Mesendoderm (in vitro differentiated cells): Measurements from ENCODE around the gene ITPR3.

Experiments
- DNase-seq: peaks from one replicate; pipeline ENCODE4 v3.0.0; 2013
- H2AK5ac ChIP-seq: 2 replicates; pipeline ENCODE4 v1.6.1; 2013; ENCODE audit warnings: low read length, inconsistent platforms
- H2BK120ac ChIP-seq: 2 replicates; pipeline ENCODE4 v1.6.1; 2013; ENCODE audit warnings: low read depth, mild to moderate bottlenecking, low read length, moderate library complexity, mixed read lengths
- H2BK15ac ChIP-seq: replicated peaks from 2 replicates; pipeline ENCODE4 v1.6.1; 2013; ENCODE audit warnings: low read depth, mild to moderate bottlenecking, moderate library complexity
- H2BK5ac ChIP-seq: 2 replicates; pipeline ENCODE4 v1.6.1; 2013; ENCODE audit warnings: low read length, inconsistent platforms
- H3K18ac ChIP-seq: 2 replicates; pipeline ENCODE4 v1.6.1; 2013; ENCODE audit warnings: mild to moderate bottlenecking, low read length, mixed read lengths
- H3K23ac ChIP-seq: one replicate; pipeline ENCODE4 v1.6.1; 2013; ENCODE audit warnings: low read length
- H3K27ac ChIP-seq: 2 replicates; pipeline ENCODE4 v1.5.1; 2013; ENCODE audit warnings: low read depth, mild to moderate bottlenecking, inconsistent platforms, low read length, moderate library complexity
- H3K27me3 ChIP-seq: 2 replicates; pipeline ENCODE4 v1.6.1; 2013; ENCODE audit warnings: low read length, control low read depth, mild to moderate bottlenecking, inconsistent platforms; ENCODE audit not compliant: insufficient read depth, poor library complexity
- H3K36me3 ChIP-seq: 2 replicates; pipeline ENCODE4 v1.6.1; 2013; ENCODE audit warnings: low read length, inconsistent platforms; ENCODE audit not compliant: control insufficient read depth, insufficient read depth
- H3K4ac ChIP-seq: one replicate; pipeline ENCODE4 v1.6.1; 2013; ENCODE audit warnings: low read depth, mild to moderate bottlenecking, low read length, moderate library complexity
- H3K4me1 ChIP-seq: 2 replicates; pipeline ENCODE4 v1.6.1; 2013; ENCODE audit warnings: low read depth, low read length, inconsistent platforms; ENCODE audit not compliant: control insufficient read depth
- H3K4me2 ChIP-seq: 2 replicates; pipeline ENCODE4 v1.6.1; 2013; ENCODE audit warnings: low read length
- H3K4me3 ChIP-seq: 2 replicates; pipeline ENCODE4 v1.5.1; 2013; ENCODE audit warnings: mild to moderate bottlenecking, low read length
- H3K56ac ChIP-seq: one replicate; pipeline ENCODE4 v1.6.1; 2013; ENCODE audit warnings: low read length
- H3K79me1 ChIP-seq: 2 replicates; pipeline ENCODE4 v1.6.1; 2013; ENCODE audit warnings: low read length, inconsistent platforms
- H3K79me2 ChIP-seq: 2 replicates; pipeline ENCODE4 v1.6.1; 2013; ENCODE audit warnings: mild to moderate bottlenecking, low read length; ENCODE audit not compliant: control insufficient read depth, insufficient read depth
- H3K9ac ChIP-seq: 2 replicates; pipeline ENCODE4 v1.6.1; 2013; ENCODE audit warnings: low read length, inconsistent platforms
- H4K5ac ChIP-seq: one replicate; pipeline ENCODE4 v1.6.1; 2013; ENCODE audit warnings: low read length
- H4K8ac ChIP-seq: one replicate; pipeline ENCODE4 v1.6.1; 2013; ENCODE audit warnings: low read depth, mild to moderate bottlenecking, control low read depth, low read length, moderate library complexity
- WGBS: extraction: QIAGEN DNeasy Blood & Tissue Kit; methylation state at CpG from one replicate; pipeline ENCODE4 v1.1.7; 2013; ENCODE audit warnings: low lambda C conversion rate, missing lambda C conversion rate; ENCODE audit not compliant: insufficient coverage; ENCODE audit errors: extremely low coverage; 5-methylcytosine and 5-hydroxymethylcytosine counted together

The ITPR3 gene

GRCh38 chr6:33636655-33637054 is 15.5 kb downstream of the ITPR3 start:
- Histone ChIP-seq H3K27ac (no peak overlapping the region), H3K27me3 (no peaks in the 10 kb centered on the region), H3K23ac (no peak overlapping the region), H4K8ac (no peak overlapping the region), H4K5ac (no peak overlapping the region), H3K4me1 (peaks cover 9% of the 10 kb centered on the region), H3K4ac (no peak overlapping the region), H3K79me2 (peaks cover 2% of the 10 kb centered on the region), H2BK5ac (no peak overlapping the region), H3K36me3 (no peaks in the 10 kb centered on the region), H2BK15ac (no peak overlapping the region), H2AK5ac (no peak overlapping the region), H3K18ac (no peak overlapping the region), H3K9ac (no peak overlapping the region), H3K4me2 (no peak overlapping the region), H3K56ac (peak overlapping the region; percentile 7), H3K4me3 (no peak overlapping the region), H3K79me1 (peaks cover 6% of the 10 kb centered on the region), H2BK120ac (no peak overlapping the region)
- WGBS: no CpG with 5 or more reads among the region's 11 CpGs
- no peak for DNase-seq

GRCh38 chr6:33638556-33638955 is 17.4 kb downstream of the ITPR3 start:
- H3K79me1 ChIP-seq: peaks cover 4% of the 10 kb centered on the region
- no peak overlapping the region for H3K4me3 ChIP-seq
- H3K36me3 ChIP-seq: no peaks in the 10 kb centered on the region
- no peak overlapping the region for H3K4ac ChIP-seq
- no peak overlapping the region for H2BK15ac ChIP-seq
- peaks cover 6% of the 10 kb centered on the region for H3K4me1 ChIP-seq
- no peaks in the 10 kb centered on the region for H3K27me3 ChIP-seq
- no peak overlapping the region for H4K8ac ChIP-seq
- no peak overlapping the region for H2AK5ac ChIP-seq
- H2BK5ac ChIP-seq: no peak overlapping the region
- H3K9ac ChIP-seq: no peak overlapping the region
- DNase-seq: no peak
- no peak overlapping the region for H3K27ac ChIP-seq
- H4K5ac ChIP-seq: no peak overlapping the region
- peaks cover 2% of the 10 kb centered on the region for H3K79me2 ChIP-seq
- no peak overlapping the region for H3K18ac ChIP-seq
- no peak overlapping the region for H3K56ac ChIP-seq
- no CpG with 5 or more reads among the region's 3 CpGs for WGBS
- H2BK120ac ChIP-seq: no peak overlapping the region
- H3K23ac ChIP-seq: no peak overlapping the region
- no peak overlapping the region for H3K4me2 ChIP-seq

GRCh38 chr6:33639559-33639958 is 18.4 kb downstream of the ITPR3 start:
- no CpG with 5 or more reads among the region's 1 CpG for WGBS
- H4K5ac ChIP-seq: no peak overlapping the region
- H2AK5ac ChIP-seq: no peak overlapping the region
- H3K56ac ChIP-seq: no peak overlapping the region
- peaks cover 2% of the 10 kb centered on the region for H3K79me2 ChIP-seq
- H3K4me1 ChIP-seq: no peaks in the 10 kb centered on the region
- H2BK120ac ChIP-seq: no peak overlapping the region
- DNase-seq: no peak
- no peak overlapping the region for H3K4me2 ChIP-seq
- H2BK15ac ChIP-seq: no peak overlapping the region
- H3K9ac ChIP-seq: no peak overlapping the region
- no peaks in the 10 kb centered on the region for H3K27me3 ChIP-seq
- no peaks in the 10 kb centered on the region for H3K36me3 ChIP-seq
- no peak overlapping the region for H3K23ac ChIP-seq
- no peaks in the 10 kb centered on the region for H3K79me1 ChIP-seq
- no peak overlapping the region for H3K18ac ChIP-seq
- H3K27ac ChIP-seq: no peak overlapping the region
- H2BK5ac ChIP-seq: no peak overlapping the region
- no peak overlapping the region for H3K4ac ChIP-seq
- no peak overlapping the region for H4K8ac ChIP-seq
- H3K4me3 ChIP-seq: no peak overlapping the region

GRCh38 chr6:33640361-33640760 is 19.2 kb downstream of the ITPR3 start:
- H3K27me3 ChIP-seq: no peaks in the 10 kb centered on the region
- H3K36me3 ChIP-seq: no peaks in the 10 kb centered on the region
- H4K5ac ChIP-seq: no peak overlapping the region
- no peak overlapping the region for H3K27ac ChIP-seq
- no peak for DNase-seq
- H3K9ac ChIP-seq: no peak overlapping the region
- H3K23ac ChIP-seq: no peak overlapping the region
- H3K4me1 ChIP-seq: no peaks in the 10 kb centered on the region
- H4K8ac ChIP-seq: no peak overlapping the region
- no peak overlapping the region for H2BK5ac ChIP-seq
- H3K4me2 ChIP-seq: no peak overlapping the region
- H3K79me2 ChIP-seq: peaks cover 2% of the 10 kb centered on the region
- no peak overlapping the region for H2AK5ac ChIP-seq
- H3K18ac ChIP-seq: no peak overlapping the region
- H2BK120ac ChIP-seq: no peak overlapping the region
- no peaks in the 10 kb centered on the region for H3K79me1 ChIP-seq
- no peak overlapping the region for H3K56ac ChIP-seq
- no peak overlapping the region for H3K4ac ChIP-seq
- WGBS: no CpG with 5 or more reads among the region's 13 CpGs
- H3K4me3 ChIP-seq: no peak overlapping the region
- no peak overlapping the region for H2BK15ac ChIP-seq

- peaks cover 2% of the 10 kb centered on the region for H3K79me2 ChIP-seq
- H3K4me2 ChIP-seq: no peak overlapping the region
- no peaks in the 10 kb centered on the region for H3K4me1 ChIP-seq
- no peaks in the 10 kb centered on the region for H3K79me1 ChIP-seq
- H3K4ac ChIP-seq: no peak overlapping the region
- WGBS: no CpG with 5 or more reads among the region's 15 CpGs
- no peak overlapping the region for H3K56ac ChIP-seq
- no peaks in the 10 kb centered on the region for H3K36me3 ChIP-seq
- DNase-seq: no peak
- H3K27me3 ChIP-seq: no peaks in the 10 kb centered on the region
- no peak overlapping the region for H3K9ac ChIP-seq
- H3K27ac ChIP-seq: no peak overlapping the region
- no peak overlapping the region for H3K23ac ChIP-seq
- H2BK15ac ChIP-seq: no peak overlapping the region
- no peak overlapping the region for H4K5ac ChIP-seq
- no peak overlapping the region for H3K18ac ChIP-seq
- H2BK5ac ChIP-seq: no peak overlapping the region
- H4K8ac ChIP-seq: no peak overlapping the region
- H2AK5ac ChIP-seq: no peak overlapping the region
- H3K4me3 ChIP-seq: no peak overlapping the region
- no peak overlapping the region for H2BK120ac ChIP-seq
Observed at GRCh38 chr6:33641144-33641543, 20.0 kb downstream of the ITPR3 start.

GRCh38 chr6:33641602-33642001 is 20.5 kb downstream of the ITPR3 start:
- H3K18ac ChIP-seq: no peak overlapping the region
- no peak overlapping the region for H3K4ac ChIP-seq
- H3K4me1 ChIP-seq: no peaks in the 10 kb centered on the region
- H4K5ac ChIP-seq: no peak overlapping the region
- H3K27ac ChIP-seq: no peak overlapping the region
- no peak for DNase-seq
- no peaks in the 10 kb centered on the region for H3K36me3 ChIP-seq
- no CpG with 5 or more reads among the region's 7 CpGs for WGBS
- H3K4me3 ChIP-seq: no peak overlapping the region
- H3K4me2 ChIP-seq: no peak overlapping the region
- no peak overlapping the region for H2BK15ac ChIP-seq
- H3K9ac ChIP-seq: no peak overlapping the region
- no peaks in the 10 kb centered on the region for H3K27me3 ChIP-seq
- H3K79me1 ChIP-seq: no peaks in the 10 kb centered on the region
- no peak overlapping the region for H2BK5ac ChIP-seq
- no peak overlapping the region for H3K23ac ChIP-seq
- H4K8ac ChIP-seq: no peak overlapping the region
- no peak overlapping the region for H2AK5ac ChIP-seq
- H3K79me2 ChIP-seq: peaks cover 1% of the 10 kb centered on the region
- peak overlapping the region; percentile 25 for H3K56ac ChIP-seq
- H2BK120ac ChIP-seq: no peak overlapping the region
